H1 (cell line): ENCODE data around the gene UQCC5. TPM values are rescaled to one million over a fixed set of nuclear protein-coding genes. Genes with fewer than 3 reads are reported as not detected.

Experiments
- CHD1 ChIP-seq: IDR thresholded peaks from 2 replicates; pipeline ENCODE4 v1.6.1; 2012; ENCODE audit warnings: low read depth, low read length, improper control_type of control experiment
- RNF2 ChIP-seq: fragments of 200-900, 300-1000 bp; sonication (generic); IDR thresholded peaks from 2 replicates; pipeline ENCODE4 v1.7.1; 2016; ENCODE audit warnings: borderline replicate concordance, low read depth, mild to moderate bottlenecking, antibody characterized with exemption, low read length; ENCODE audit not compliant: poor library complexity, severe bottlenecking; ENCODE audit errors: missing control alignments
- SAP30 ChIP-seq: fragments of 300-600 bp; sonication (generic); IDR thresholded peaks from 2 replicates; pipeline ENCODE4 v1.7.1; 2012; ENCODE audit warnings: low read length, moderate library complexity, mild to moderate bottlenecking, inconsistent platforms; ENCODE audit not compliant: insufficient read depth, insufficient replicate concordance
- TBP ChIP-seq: IDR thresholded peaks from 2 replicates; pipeline ENCODE4 v1.6.1; 2011; ENCODE audit warnings: low read depth, low read length, improper control_type of control experiment
- polyA plus RNA-seq, 7 experiments: library from polyadenylated mRNA; depleted of rRNA in 3 of 7; stranded (reverse) in 5 of 7; unstranded in 2 of 7; fragments of >200 nt in 5 of 7; fragments of 200-250 nt in 2 of 7; gene quantifications; 1 replicate in 5 of 7; 2 replicates in 1 of 7; 4 replicates in 1 of 7; pipeline versions ENCODE4 v1.2.1 to v1.2.3, GENCODE V29; 2011 to 2013; ENCODE audit warnings: missing spikeins in 2 of 7, mixed read lengths in 2 of 7
- total RNA-seq: library from RNA; stranded (reverse); fragmentation: NEBNext Ultra II Directional; extraction: Animal tissue kit (Norgen Biotek cat#: 25700); gene quantifications from 2 replicates; pipeline ENCODE4 v1.2.1, GENCODE V29; 2021

Gene UQCC5
- total and polyA plus RNA-seq, 2 of the 8 experiments (the other 6 are each of a cell fraction or from before 2014, with no cell fraction given): 35.0 to 37.7 TPM

- TF ChIP-seq RNF2: no peak
- TF ChIP-seq CHD1: no peak
- no peak for TF ChIP-seq TBP
- TF ChIP-seq SAP30: no peak
Measured at GRCh38 chr3:52531860-52532516, 4.4 kb upstream of the UQCC5 start (continued).
